SW 1271 (cell line): Measurements from ENCODE around the gene EXOC4.
"Not testable (repeated sequence)": the region's sequence is repeated elsewhere in the genome, so short reads cannot be mapped to it uniquely, and the experiment has no call there.

ENCODE experiments used
- DNase-seq, 2 experiments: peaks; one replicate each; lab custom pipeline; 2025; lab: John Stamatoyannopoulos, UW

Gene EXOC4

DNA sequence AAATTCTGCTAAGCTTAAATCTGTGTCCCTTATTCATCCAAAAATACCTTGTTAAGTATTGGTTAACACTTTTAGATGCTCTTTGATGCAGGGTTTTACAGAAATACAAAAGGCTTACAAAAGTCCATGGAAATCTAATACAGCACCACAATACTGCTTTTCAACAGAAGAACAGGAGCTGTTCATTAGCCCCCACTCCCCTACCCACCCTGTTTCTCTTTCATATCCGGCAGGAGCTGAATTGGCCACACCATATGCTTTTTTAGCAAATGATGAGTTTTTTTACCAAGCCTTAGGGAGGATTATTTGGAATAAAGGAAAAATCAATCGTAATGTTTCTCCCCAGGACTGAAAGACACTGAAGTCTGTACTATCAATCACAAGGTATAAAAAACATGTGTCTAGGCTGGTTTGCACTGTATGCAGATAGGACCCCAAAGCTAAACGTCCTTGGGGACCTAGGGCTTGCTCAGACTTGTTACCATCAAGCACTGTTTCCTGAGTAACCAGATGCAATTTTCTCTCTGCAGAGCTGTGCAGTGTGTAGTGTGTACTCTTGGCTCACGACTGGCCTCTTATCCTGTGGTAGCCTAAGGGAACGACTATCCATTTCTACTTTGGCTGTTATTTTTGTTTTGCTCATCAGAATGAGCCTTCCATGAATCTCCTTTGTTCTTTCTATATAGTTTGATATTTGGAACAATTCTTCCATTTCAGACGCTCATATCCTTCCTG lies 731.0 kb downstream of the EXOC4 start:
- DNase-seq = no peak

GRCh38 chr7:133985300-133985699 lies 732.4 kb downstream of the EXOC4 start:
- DNase-seq = no peak

DNA sequence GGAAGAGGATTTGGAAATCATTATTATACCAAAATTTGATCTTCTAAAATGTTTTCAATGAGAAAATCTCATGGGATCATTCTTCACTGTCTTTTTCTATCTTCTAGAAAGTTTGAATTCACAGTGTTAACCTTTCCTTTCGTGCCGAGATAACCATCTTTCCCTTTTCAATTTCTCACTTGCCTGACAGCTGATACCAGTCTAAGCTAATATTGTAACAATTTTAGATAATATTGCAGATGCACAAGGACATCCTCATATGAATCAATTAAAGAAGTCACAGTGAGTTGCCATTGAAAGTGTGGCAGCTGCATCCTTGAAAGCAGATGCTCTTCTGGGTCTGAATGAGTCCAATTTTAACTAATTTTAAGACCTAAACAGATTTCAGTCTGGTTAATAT lies 734.7 kb downstream of the EXOC4 start:
- DNase-seq = no peak

DNA sequence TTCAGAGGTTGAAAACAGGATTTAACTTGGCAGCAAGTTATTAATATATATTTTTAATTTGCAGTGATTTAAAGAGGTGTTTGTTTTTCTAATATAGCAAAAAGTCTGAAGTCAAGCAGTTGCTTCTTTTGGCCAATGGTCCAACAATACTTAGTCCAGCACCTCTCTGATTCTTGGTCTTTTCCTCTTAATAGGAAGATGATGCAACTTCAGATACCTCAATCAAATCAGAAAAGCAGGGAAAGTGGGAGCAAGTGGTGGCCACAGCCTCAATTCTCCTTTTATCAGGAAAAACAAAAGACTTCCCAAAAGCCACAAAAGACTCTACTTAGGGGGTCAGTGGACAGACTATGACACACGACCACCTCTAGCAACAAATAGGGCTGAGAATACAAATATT lies 740.7 kb downstream of the EXOC4 start:
- DNase-seq = no peak

DNA sequence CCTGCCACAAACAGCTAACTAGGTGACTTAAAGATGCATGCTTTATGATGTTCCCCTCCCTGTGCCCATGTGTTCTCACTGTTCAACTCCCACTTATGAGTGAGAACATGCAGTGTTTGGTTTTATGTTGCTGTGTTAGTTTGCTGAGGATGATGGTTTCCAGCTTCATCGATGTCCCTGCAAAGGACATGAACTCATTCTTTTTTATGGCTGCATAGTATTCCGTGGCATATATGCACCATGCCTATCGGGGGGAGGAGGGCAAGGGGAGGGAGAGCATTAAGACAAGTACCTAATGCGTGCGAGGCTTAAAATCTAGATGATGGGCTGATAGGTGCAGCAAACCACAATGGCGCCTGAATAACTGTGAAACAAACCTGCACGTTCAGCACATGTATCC lies 741.2 kb downstream of the EXOC4 start:
- not testable (repeated sequence) for DNase-seq

DNA sequence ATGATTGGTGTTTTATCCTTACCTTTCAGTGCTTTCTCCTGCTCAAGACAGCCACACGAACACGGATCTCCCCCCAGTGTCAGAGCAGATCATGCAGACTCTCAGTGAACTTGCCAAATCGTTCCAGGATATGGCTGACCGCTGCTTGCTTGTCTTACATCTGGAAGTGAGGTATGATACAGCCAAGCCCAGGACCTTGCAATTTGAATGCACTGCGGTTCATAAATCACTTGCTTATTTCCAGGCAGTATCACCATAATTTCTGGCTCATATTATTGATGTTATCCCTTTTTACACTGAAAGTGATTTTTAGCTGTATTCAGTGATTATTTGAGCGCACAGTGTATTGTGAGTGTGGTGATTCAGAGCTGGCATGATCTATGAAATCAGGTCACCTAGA lies 744.6 kb downstream of the EXOC4 start:
- no peak for DNase-seq

DNA sequence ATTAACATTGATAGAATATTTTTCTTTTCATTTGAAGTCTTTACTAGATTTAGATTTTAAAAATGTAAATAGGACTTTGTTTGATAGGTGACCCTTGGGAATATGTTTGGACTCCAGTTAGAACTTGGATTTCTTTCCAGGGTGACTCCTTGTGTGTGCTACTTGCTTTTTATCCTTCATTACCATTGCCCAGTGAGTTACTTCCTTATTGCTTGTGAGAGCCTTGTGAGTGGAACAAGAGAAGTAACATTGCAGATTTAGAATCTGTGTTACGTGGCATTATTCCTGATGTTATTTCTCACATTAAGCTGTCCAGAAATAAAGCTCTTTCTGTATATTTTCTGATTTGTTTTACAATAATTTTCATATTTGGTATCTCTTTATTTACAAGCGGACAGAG lies 746.3 kb downstream of the EXOC4 start:
- DNase-seq = no peak

DNA sequence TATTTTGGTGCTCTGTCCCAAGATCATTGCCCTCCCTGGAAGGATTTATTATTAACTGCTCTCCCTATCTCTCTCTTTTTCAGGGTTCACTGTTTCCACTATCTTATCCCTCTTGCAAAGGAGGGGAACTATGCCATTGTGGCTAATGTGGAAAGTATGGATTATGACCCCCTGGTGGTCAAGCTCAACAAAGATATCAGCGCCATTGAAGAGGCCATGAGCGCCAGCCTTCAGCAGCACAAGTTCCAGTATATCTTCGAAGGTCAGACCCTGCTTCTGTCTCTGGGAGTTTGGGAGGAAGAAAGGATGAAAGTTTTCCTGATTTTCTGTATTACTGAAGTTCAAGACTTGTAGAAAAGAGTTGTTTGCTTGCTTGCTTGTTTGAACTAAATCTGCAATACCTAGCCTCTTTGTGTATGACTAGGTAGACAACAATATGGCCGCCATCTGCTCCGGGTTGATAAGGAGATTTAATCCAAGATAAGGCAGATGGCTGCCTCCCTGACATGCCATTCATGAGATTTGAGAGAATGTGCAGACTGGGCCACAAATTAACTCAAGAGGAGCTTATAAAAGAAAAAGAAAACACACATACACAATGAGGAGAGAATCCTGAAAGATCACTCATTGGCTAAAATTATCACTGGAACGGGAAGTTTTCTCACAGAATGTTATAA lies 752.1 kb downstream of the EXOC4 start:
- DNase-seq = no peak

DNA sequence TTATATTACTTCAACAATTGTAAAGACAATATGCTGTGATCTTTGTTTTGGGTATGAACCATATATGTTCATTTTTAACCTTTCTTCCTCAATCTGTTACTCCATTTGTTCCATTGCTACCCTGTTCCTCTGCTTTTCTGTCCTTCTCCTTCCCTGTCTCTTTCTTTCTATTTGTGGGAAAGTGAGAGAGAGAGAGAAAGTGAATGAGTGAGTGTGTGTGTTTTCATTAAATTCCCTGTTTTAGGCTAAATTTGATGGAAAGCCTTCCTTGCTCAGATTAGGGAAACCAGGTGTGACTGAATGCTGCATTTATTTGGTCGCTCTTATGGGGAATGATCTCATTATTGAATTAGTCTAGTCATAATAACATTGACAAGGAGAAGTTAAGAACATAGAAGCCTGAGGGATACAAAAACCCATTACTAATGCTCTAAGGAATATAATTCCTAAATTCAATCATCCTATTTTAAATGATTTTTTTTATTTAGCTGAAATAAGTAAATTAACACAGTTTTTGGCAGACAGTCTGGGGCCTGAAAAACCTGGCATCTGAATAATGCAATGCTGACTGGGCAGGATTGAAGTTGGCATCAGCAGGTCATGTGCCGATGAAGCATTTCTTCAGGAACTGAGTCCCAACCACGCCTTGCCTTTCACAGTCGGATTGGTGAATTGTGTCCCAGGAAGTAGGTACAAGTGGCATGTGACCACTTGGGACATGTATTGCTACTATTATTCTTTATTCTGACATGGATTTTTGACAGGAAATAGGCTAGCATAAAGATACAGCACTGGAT lies 756.6 kb downstream of the EXOC4 start:
- DNase-seq = no peak

DNA sequence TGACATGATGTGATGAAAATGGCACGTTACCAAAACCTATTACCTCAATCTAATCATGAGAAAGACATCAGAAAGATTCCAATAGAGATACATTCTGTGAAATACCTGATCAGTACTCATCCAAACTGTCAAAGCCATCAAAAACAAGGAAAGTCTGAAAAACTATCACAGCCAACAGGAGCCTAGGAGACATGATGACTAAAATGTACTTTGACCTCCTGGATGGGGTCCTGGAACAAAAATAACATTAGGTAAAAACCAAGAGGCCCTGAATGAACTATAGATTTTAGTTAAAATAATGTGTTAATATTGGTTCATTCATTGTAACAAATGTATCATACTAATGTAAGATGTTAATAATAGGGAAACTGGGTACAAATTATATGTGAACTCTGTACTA lies 760.4 kb downstream of the EXOC4 start:
- DNase-seq = no peak

- DNase-seq = no peak
Measured at GRCh38 chr7:134014935-134015334, 762.1 kb downstream of the EXOC4 start.

GRCh38 chr7:134016223-134016941 lies 763.5 kb downstream of the EXOC4 start:
- peak in 1 of 2 experiments; percentile 10 for DNase-seq

- DNase-seq = no peak
Measured at GRCh38 chr7:134016942-134017303, 764.0 kb downstream of the EXOC4 start.

GRCh38 chr7:134018306-134018705 lies 765.4 kb downstream of the EXOC4 start:
- no peak for DNase-seq

DNA sequence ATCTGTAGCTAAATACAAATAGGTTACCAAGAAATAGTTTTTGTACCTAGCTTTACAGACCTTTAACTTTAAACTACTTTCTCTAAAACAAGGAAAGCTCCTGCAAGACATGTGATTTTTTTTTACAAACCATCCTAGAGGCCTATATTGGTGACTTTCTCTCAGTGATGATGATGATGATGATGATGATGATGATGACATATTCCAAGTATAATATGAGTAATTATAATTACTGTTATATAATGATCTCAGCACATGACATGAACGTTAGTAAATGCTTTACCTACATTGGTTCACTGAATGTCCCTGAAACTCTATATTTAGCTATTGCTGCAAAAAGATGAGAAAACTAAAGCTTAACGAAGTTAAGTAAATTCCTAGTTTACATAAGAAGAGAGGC lies 766.4 kb downstream of the EXOC4 start:
- DNase-seq = no peak

- DNase-seq = no peak
Measured at GRCh38 chr7:134021836-134022235, 769.0 kb downstream of the EXOC4 start.

GRCh38 chr7:134022286-134022911 lies 769.5 kb downstream of the EXOC4 start:
- no peak for DNase-seq

- no peak for DNase-seq
Measured at GRCh38 chr7:134024739-134025138, 771.9 kb downstream of the EXOC4 start.

- DNase-seq = no peak
Measured at GRCh38 chr7:134028853-134029252, 776.0 kb downstream of the EXOC4 start.

DNA sequence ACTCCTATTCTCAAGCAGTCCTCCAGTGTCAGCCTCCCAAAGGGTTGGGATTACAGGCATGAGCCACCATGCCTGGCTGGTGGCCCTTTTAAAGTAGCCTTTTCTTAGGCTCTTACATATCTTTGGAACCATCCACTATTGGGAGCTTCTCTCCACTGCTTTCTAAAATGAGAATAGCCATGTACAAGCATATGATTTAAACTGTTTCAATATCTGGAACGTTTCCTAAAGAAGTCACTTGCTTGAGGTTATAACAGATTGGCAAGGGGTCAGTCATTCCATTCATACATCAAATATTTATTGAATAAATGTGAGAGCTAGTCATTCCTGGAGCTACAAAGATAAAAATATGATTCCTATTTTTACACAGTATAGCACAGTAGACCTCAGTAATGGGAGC lies 776.9 kb downstream of the EXOC4 start:
- DNase-seq = no peak

DNA sequence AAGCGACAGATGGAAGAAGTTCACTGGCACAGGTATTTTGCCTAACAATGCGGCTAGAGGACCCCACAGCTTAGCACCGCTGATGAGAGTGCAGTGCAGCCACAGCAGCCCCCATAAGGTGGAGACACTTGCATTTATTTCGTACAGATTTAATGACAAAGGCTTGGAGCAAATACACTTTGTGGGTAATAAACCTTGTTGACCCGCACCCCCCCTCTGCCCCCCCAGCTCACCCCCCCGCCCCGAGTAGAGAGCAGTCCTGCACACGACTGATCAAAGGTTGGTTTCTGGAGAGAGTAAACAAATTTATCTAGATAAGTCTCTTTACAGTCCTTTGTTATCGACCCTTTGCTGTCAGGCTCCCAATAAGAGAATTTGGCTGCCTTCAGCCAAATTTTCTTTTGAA lies 777.6 kb downstream of the EXOC4 start:
- no peak for DNase-seq
